ENCODE results near the gene PKD1L1.
"Not testable (repeated sequence)": the region's sequence is repeated elsewhere in the genome, so short reads cannot be mapped to it uniquely, and the experiment has no call there.

PKD1L1 gene

GRCh38 chr7:47948141-47948790, at the start of gene PKD1L1:
Gene PKD1L1, minus strand, starts transcription at chr7:47948466. Its CDS starts 26 bp downstream, at chr7:47948440.
- no peak for DNase-seq (ENCODE audit: low spot score in 2 of 2)

GRCh38 chr7:47992446-47992845, 44.2 kb upstream of the PKD1L1 start:
- Histone ChIP-seq H3K4me1 (peaks cover 22% of the 10 kb centered on the region), H3K9me3 (no peaks in the 10 kb centered on the region), H3K4me3 (no peak overlapping the region), H3K36me3 (replicated peaks) (no peaks in the 10 kb centered on the region), H3K27me3 (ENCODE audit: low read depth) (no peaks in the 10 kb centered on the region)
- in situ Hi-C loops (cut with MboI; ENCODE audit: low sequenced_read_pairs): loop anchor here (25.0 kb wide), 2 partner anchors 95 to 270 kb away; partner anchors contain the start of gene UPP1
- DNase-seq (ENCODE audit: low spot score in 2 of 2): no peak

More at GRCh38 chr7:47948141-47948790, at the start of gene PKD1L1:
- no peaks in the 10 kb centered on the region for H3K36me3 ChIP-seq (replicated peaks)
- H3K4me3 ChIP-seq: no peak within 1 kb of the TSS
- in situ Hi-C loops (cut with MboI; ENCODE audit: low sequenced_read_pairs): loop anchor here (25.0 kb wide), 1 partner anchor 686 kb away; no protein-coding TSS in a partner anchor
- no peaks in the 10 kb centered on the region for H3K4me1 ChIP-seq
- H3K9me3 ChIP-seq: no peaks in the 10 kb centered on the region
- H3K27me3 ChIP-seq (ENCODE audit: low read depth): no peaks in the 10 kb centered on the region

GRCh38 chr7:47991741-47992311, 43.6 kb upstream of the PKD1L1 start:
- Histone ChIP-seq H3K4me3 (peak overlapping the region; percentile 19), H3K4me1 (peaks cover 22% of the 10 kb centered on the region), H3K9me3 (no peaks in the 10 kb centered on the region), H3K27me3 (ENCODE audit: low read depth) (no peaks in the 10 kb centered on the region), H3K36me3 (replicated peaks) (no peaks in the 10 kb centered on the region)
- DNase-seq (ENCODE audit: low spot score in 2 of 2): peak; percentile 86 to 93
- in situ Hi-C loops (cut with MboI; ENCODE audit: low sequenced_read_pairs): loop anchor here (25.0 kb wide), 2 partner anchors 95 to 270 kb away; partner anchors contain the start of gene UPP1

GRCh38 chr7:47991270-47991669, 43.0 kb upstream of the PKD1L1 start:
- H3K27me3 ChIP-seq (ENCODE audit: low read depth): no peaks in the 10 kb centered on the region
- in situ Hi-C loops (cut with MboI; ENCODE audit: low sequenced_read_pairs): loop anchor here (25.0 kb wide), 2 partner anchors 96 to 271 kb away; partner anchors contain the start of gene UPP1
- no peaks in the 10 kb centered on the region for H3K9me3 ChIP-seq
- no peak for DNase-seq (ENCODE audit: low spot score in 2 of 2)
- H3K4me1 ChIP-seq: peaks cover 22% of the 10 kb centered on the region
- no peaks in the 10 kb centered on the region for H3K36me3 ChIP-seq (replicated peaks)
- no peak overlapping the region for H3K4me3 ChIP-seq

- no peak for DNase-seq (ENCODE audit: low spot score in 2 of 2)
- Histone ChIP-seq H3K36me3 (replicated peaks) (no peaks in the 10 kb centered on the region), H3K4me1 (peaks cover 22% of the 10 kb centered on the region), H3K4me3 (no peak overlapping the region), H3K27me3 (ENCODE audit: low read depth) (no peaks in the 10 kb centered on the region), H3K9me3 (no peaks in the 10 kb centered on the region)
- in situ Hi-C loops (cut with MboI; ENCODE audit: low sequenced_read_pairs): loop anchor here (25.0 kb wide), 2 partner anchors 97 to 272 kb away; partner anchors contain the start of gene UPP1
Measured at GRCh38 chr7:47990592-47990991, 42.3 kb upstream of the PKD1L1 start.

GRCh38 chr7:47989607-47990400, 41.5 kb upstream of the PKD1L1 start:
- DNase-seq (ENCODE audit: low spot score in 2 of 2): peak; percentile 72 to 77
- not testable (repeated sequence) for H3K9me3 ChIP-seq; H3K36me3 ChIP-seq (replicated peaks); H3K4me3 ChIP-seq; H3K27me3 ChIP-seq (ENCODE audit: low read depth)
- in situ Hi-C loops (cut with MboI; ENCODE audit: low sequenced_read_pairs): loop anchor here (25.0 kb wide), 2 partner anchors 97 to 272 kb away; partner anchors contain the start of gene UPP1
- H3K4me1 ChIP-seq: peaks cover 22% of the 10 kb centered on the region

- in situ Hi-C loops (cut with MboI; ENCODE audit: low sequenced_read_pairs): loop anchor here (25.0 kb wide), 2 partner anchors 99 to 274 kb away; partner anchors contain the start of gene UPP1
- no peaks in the 10 kb centered on the region for H3K36me3 ChIP-seq (replicated peaks)
- H3K4me3 ChIP-seq: no peak overlapping the region
- H3K27me3 ChIP-seq (ENCODE audit: low read depth): no peaks in the 10 kb centered on the region
- DNase-seq (ENCODE audit: low spot score in 2 of 2): peak; percentile 28 to 48
- no peaks in the 10 kb centered on the region for H3K9me3 ChIP-seq
- H3K4me1 ChIP-seq: peaks cover 22% of the 10 kb centered on the region
Measured at GRCh38 chr7:47988496-47989386, 40.5 kb upstream of the PKD1L1 start.

- in situ Hi-C loops (cut with MboI; ENCODE audit: low sequenced_read_pairs): loop anchor here (25.0 kb wide), 2 partner anchors 105 to 280 kb away; partner anchors contain the start of gene UPP1
- H3K4me1 ChIP-seq: peaks cover 23% of the 10 kb centered on the region
- DNase-seq (ENCODE audit: low spot score in 2 of 2): no peak
- H3K4me3 ChIP-seq: no peak overlapping the region
- no peaks in the 10 kb centered on the region for H3K9me3 ChIP-seq
- no peaks in the 10 kb centered on the region for H3K27me3 ChIP-seq (ENCODE audit: low read depth)
- H3K36me3 ChIP-seq (replicated peaks): peaks cover 7% of the 10 kb centered on the region
Measured at GRCh38 chr7:47982610-47983009, 34.3 kb upstream of the PKD1L1 start.

- H3K36me3 ChIP-seq (replicated peaks): peaks cover 27% of the 10 kb centered on the region
- not testable (repeated sequence) for H3K4me3 ChIP-seq; H3K27me3 ChIP-seq (ENCODE audit: low read depth); H3K9me3 ChIP-seq; DNase-seq (ENCODE audit: low spot score in 2 of 2)
- in situ Hi-C loops (cut with MboI; ENCODE audit: low sequenced_read_pairs): loop anchor here (25.0 kb wide), 2 partner anchors 107 to 282 kb away; partner anchors contain the start of gene UPP1
- H3K4me1 ChIP-seq: peaks cover 23% of the 10 kb centered on the region
Measured at GRCh38 chr7:47980648-47981047, 32.4 kb upstream of the PKD1L1 start.

GRCh38 chr7:47979832-47980181, 31.5 kb upstream of the PKD1L1 start:
- no peaks in the 10 kb centered on the region for H3K27me3 ChIP-seq (ENCODE audit: low read depth)
- H3K4me1 ChIP-seq: peaks cover 23% of the 10 kb centered on the region
- DNase-seq (ENCODE audit: low spot score in 2 of 2): no peak
- H3K36me3 ChIP-seq (replicated peaks): peaks cover 33% of the 10 kb centered on the region
- in situ Hi-C loops (cut with MboI; ENCODE audit: low sequenced_read_pairs): loop anchor here (25.0 kb wide), 2 partner anchors 107 to 282 kb away; partner anchors contain the start of gene UPP1
- H3K9me3 ChIP-seq: no peaks in the 10 kb centered on the region
- H3K4me3 ChIP-seq: peak overlapping the region; percentile 60

GRCh38 chr7:47979145-47979831, 31.0 kb upstream of the PKD1L1 start, which contains the start of gene HUS1:
Gene HUS1, minus strand, starts transcription at chr7:47979615. Its CDS starts 96 bp downstream, at chr7:47979519.
- Histone ChIP-seq H3K9me3 (no peaks in the 10 kb centered on the region), H3K4me3 (peak within 1 kb of the TSS; percentile 60), H3K36me3 (replicated peaks) (peaks cover 38% of the 10 kb centered on the region), H3K4me1 (peaks cover 23% of the 10 kb centered on the region), H3K27me3 (ENCODE audit: low read depth) (no peaks in the 10 kb centered on the region)
- peak; percentile 78 to 94 for DNase-seq (ENCODE audit: low spot score in 2 of 2)
- in situ Hi-C loops (cut with MboI; ENCODE audit: low sequenced_read_pairs): loop anchor here (25.0 kb wide), 2 partner anchors 108 to 283 kb away; partner anchors contain the start of gene UPP1

- peaks cover 43% of the 10 kb centered on the region for H3K36me3 ChIP-seq (replicated peaks)
- H3K9me3 ChIP-seq: no peaks in the 10 kb centered on the region
- H3K27me3 ChIP-seq (ENCODE audit: low read depth): no peaks in the 10 kb centered on the region
- peaks cover 23% of the 10 kb centered on the region for H3K4me1 ChIP-seq
- peak overlapping the region; percentile 60 for H3K4me3 ChIP-seq
- in situ Hi-C loops (cut with MboI; ENCODE audit: low sequenced_read_pairs): loop anchor here (25.0 kb wide), 2 partner anchors 109 to 284 kb away; partner anchors contain the start of gene UPP1
- DNase-seq (ENCODE audit: low spot score in 2 of 2): no peak
Measured at GRCh38 chr7:47978790-47979144, 30.5 kb upstream of the PKD1L1 start.
